Measurements from ENCODE around the gene HLA-E. TPM values are rescaled to one million over a fixed set of nuclear protein-coding genes. Genes with fewer than 3 reads are reported as not detected.

HLA-E gene
- total and polyA plus RNA-seq, 10 of the 15 experiments (the other 5 are each of a cell fraction or from before 2014, with no cell fraction given) = 35.1 to 483 (median 267) TPM

GRCh38 chr6:30530014-30530413 is 40.7 kb downstream of the HLA-E start:
- intact Hi-C loops (cut with micrococcal nuclease; ENCODE audit: unreplicated experiment) (no loop called here), in situ Hi-C loops (cut with MboI) (loop anchor here (5.0 kb wide), 1 partner anchor 38 kb away; no protein-coding TSS in a partner anchor)
- ChIA-PET POLR2A (interaction anchor here (0.6 to 2.4 kb wide), 14 partner anchors 11 to 207 kb away, joined by 3 to 13 read pairs (median 4); no protein-coding TSS in a partner anchor), SMC1A (ENCODE audit: uncharacterized antibody, unreplicated experiment) (interaction anchor here (0.9 to 7.4 kb wide), 10 partner anchors 12 to 46 kb away, joined by 3 to 123 read pairs (median 10); no protein-coding TSS in a partner anchor), CTCF (interaction anchor here (0.7 to 7.5 kb wide), 10 partner anchors 13 to 46 kb away, joined by 3 to 199 read pairs (median 8); no protein-coding TSS in a partner anchor), RAD21 (ENCODE audit: unreplicated experiment) (interaction anchor here (0.6 to 5.2 kb wide), 14 partner anchors 11 to 383 kb away, joined by 3 to 77 read pairs (median 4); partner anchors contain the start of gene MRPS18B)
- no peaks in the 10 kb centered on the region for H3K27me3 ChIP-seq (replicated peaks in 1 of 2; ENCODE audit: control insufficient read depth in 2 of 2, insufficient read depth in 2 of 2, low read length in 1 of 2)
- ATAC-seq (peak; percentile 46), FAIRE-seq (no peak), DNase-seq (ENCODE audit: low read depth, low spot score) (no peak)
- no peaks in the 10 kb centered on the region for H3K79me2 ChIP-seq (ENCODE audit: control insufficient read depth, insufficient read depth, low read length)
- WGBS (ENCODE audit: insufficient coverage, insufficient replicate concordance, low lambda C conversion rate, missing lambda C conversion rate) = 19% methylated on average over 2 of the region's 2 CpGs
- peaks cover 2% of the 10 kb centered on the region; the same call in 2 of the 3 replicates for H3K9me3 ChIP-seq (replicated peaks; ENCODE audit: control insufficient read depth, insufficient read depth, low read length)
- peak; percentile 43; the same call in 1 of the 2 replicates for TF ChIP-seq YY1 (IDR thresholded peaks at IDR 0.05; ENCODE audit: low read depth, low read length)
- peak; percentile 48 for TF ChIP-seq NR2F1 (conservative IDR thresholded peaks at IDR 0.05)
- TF ChIP-seq ASH2L (IDR thresholded peaks at IDR 0.05; ENCODE audit: borderline replicate concordance, low read depth) = no peak
- peak; percentile 14 for TF ChIP-seq DPF2 (IDR thresholded peaks at IDR 0.05)
- TF ChIP-seq MTA2 (IDR thresholded peaks at IDR 0.05; ENCODE audit: low read depth) = peak; percentile 36; the same call in 1 of the 2 replicates
- TF ChIP-seq MYC (IDR thresholded peaks at IDR 0.05; ENCODE audit: insufficient read depth, insufficient read length, insufficient replicate concordance, low read length, severe bottlenecking) = no peak
- H3K27ac ChIP-seq (ENCODE audit: control insufficient read depth, insufficient read depth) = peak overlapping the region; percentile 80
- H3K9ac ChIP-seq (ENCODE audit: control insufficient read depth, insufficient read depth, low read length) = no peak overlapping the region
- H3K36me3 ChIP-seq (ENCODE audit: control insufficient read depth in 2 of 2, insufficient read depth in 2 of 2, low read length in 1 of 2) = no peaks in the 10 kb centered on the region
- H3K4me3 ChIP-seq = no peak overlapping the region
- peaks cover 33% of the 10 kb centered on the region for H3K4me1 ChIP-seq (ENCODE audit: control insufficient read depth, insufficient read depth, low read length)
- H3K4me2 ChIP-seq (ENCODE audit: control insufficient read depth, insufficient read depth) = peak overlapping the region; percentile 32
- peak overlapping the region; percentile 22; the same call in 1 of the 2 replicates for H2AFZ ChIP-seq (ENCODE audit: control insufficient read depth, low read depth, low read length)
- no TSS peak for BruUV-seq (replicated peaks)
- no peaks in the 10 kb centered on the region for H4K20me1 ChIP-seq (ENCODE audit: control insufficient read depth, insufficient read depth)

All from GM12878 (cell line).